K562 (cell line): ENCODE measurements around the gene APP.

Experiments
- CREB1 ChIP-seq, 2 experiments: sonication (generic) in 1 of 2; formaldehyde crosslinking in 1 of 2; IDR thresholded peaks; 2 replicates each; pipeline versions ENCODE4 v1.6.1 to v1.8.0; 2012 to 2022; ENCODE audit warnings: inconsistent platforms in 1 of 2, mild to moderate bottlenecking in 1 of 2, missing genetic modification reagents in 1 of 2, moderate library complexity in 1 of 2
- SIN3A ChIP-seq, 2 experiments: fragments of 150-350 bp in 1 of 2; IDR thresholded peaks; 2 replicates each; pipeline ENCODE4 v1.6.1; 2011 to 2016; ENCODE audit warnings: borderline replicate concordance in 2 of 2, low read depth in 2 of 2, low read length in 2 of 2, mild to moderate bottlenecking in 2 of 2, moderate library complexity in 2 of 2; ENCODE audit not compliant: control insufficient read depth in 1 of 2
- SMARCB1 ChIP-seq: IDR thresholded peaks from 2 replicates; pipeline ENCODE4 v1.6.1; 2011; ENCODE audit warnings: improper control_type of control experiment, low read depth; ENCODE audit not compliant: insufficient read length
- TEAD2 ChIP-seq: fragments of 450-650 bp; IDR thresholded peaks from 2 replicates; pipeline ENCODE4 v1.6.1; 2016; ENCODE audit warnings: missing genetic modification characterization, control low read depth, missing compliant biosample characterization
- ZNF239 ChIP-seq: fragments of 250-450 bp; sonication (Bioruptor Pico); IDR thresholded peaks from 2 replicates; pipeline ENCODE4 v1.4.0; 2020; ENCODE audit warnings: mild to moderate bottlenecking

DNA sequence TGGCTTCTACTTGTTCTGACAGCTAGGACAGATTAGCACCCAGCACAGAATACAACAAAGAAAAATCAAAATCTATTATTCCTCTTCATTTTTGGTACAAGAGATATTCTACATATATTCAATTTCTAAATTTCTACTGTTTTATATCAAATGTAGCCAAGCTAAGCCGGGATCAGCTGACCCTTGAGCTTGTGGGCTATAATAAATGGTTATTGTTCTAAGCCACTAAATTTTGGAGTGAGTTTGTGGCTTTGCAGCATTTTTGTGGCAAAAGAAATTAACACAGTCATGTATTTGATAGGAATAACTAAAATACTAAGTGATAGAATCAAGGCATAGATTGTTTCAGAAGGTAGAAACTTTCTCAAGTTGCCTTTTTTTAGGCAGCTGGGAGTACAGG lies 50.7 kb downstream of the APP start:
- TF ChIP-seq CREB1 (IDR thresholded peaks at IDR 0.05) (no peak), CREB1 (CRISPR knock-in tag; IDR thresholded peaks at IDR 0.05) (no peak), TEAD2 (tag) (no peak), SIN3A (IDR thresholded peaks at IDR 0.05; ENCODE audit: borderline replicate concordance in 2 of 2, control insufficient read depth in 1 of 2, low read depth in 2 of 2, low read length in 2 of 2) (no peak), ZNF239 (CRISPR knock-in tag) (no peak), SMARCB1 (no peak)
